Tibial nerve (tissue), 4 donors: Measurements from ENCODE around the gene SOX8.

Source experiments
- EP300 ChIP-seq, 2 donors: sonication (generic); formaldehyde crosslinking; IDR thresholded peaks; one replicate each; pipeline ENCODE4 v1.6.1; 2017; ENCODE audit warnings: antibody characterized with exemption in 2 of 2, mild to moderate bottlenecking in 1 of 2
- POLR2A ChIP-seq, 2 donors: fragments of 450-650 bp; IDR thresholded peaks; one replicate each; pipeline ENCODE4 v1.6.1; 2017; ENCODE audit warnings: antibody characterized with exemption in 2 of 2, mild to moderate bottlenecking in 2 of 2, moderate library complexity in 2 of 2
- TF ChIP-seq, protein P1 (sequence below), 5 experiments: fragments of 200-600 bp in 3 of 5; fragments of 450-650 bp in 2 of 5; sonication (generic) in 3 of 5; IDR thresholded peaks; one replicate each; pipeline ENCODE4 v1.5.1; 2016 to 2019; ENCODE audit warnings: antibody characterized with exemption in 5 of 5, mild to moderate bottlenecking in 3 of 5, moderate library complexity in 2 of 5

DNA sequence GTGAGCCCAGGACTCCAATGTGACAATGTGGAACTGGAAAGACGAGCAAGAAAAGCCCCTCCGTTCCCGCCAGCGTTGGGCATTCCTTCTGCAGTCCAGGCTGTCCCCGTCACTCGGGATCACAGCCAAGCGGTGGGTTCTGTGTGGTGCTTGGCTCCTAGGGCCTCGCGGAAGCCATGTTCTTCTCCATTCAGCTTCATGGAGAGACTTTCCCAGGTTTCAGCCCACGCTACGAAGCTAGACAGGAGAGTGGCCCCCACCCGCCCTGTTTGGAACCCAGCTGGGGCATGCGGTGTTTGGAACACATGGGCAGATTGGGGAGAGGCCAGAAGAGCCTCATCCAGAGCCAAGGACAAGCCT is 16.6 kb upstream of the SOX8 start:
- TF ChIP-seq POLR2A (IDR thresholded peaks at IDR 0.05) (no peak), EP300 (IDR thresholded peaks at IDR 0.05) (no peak)
- TF ChIP-seq, protein P1, sequence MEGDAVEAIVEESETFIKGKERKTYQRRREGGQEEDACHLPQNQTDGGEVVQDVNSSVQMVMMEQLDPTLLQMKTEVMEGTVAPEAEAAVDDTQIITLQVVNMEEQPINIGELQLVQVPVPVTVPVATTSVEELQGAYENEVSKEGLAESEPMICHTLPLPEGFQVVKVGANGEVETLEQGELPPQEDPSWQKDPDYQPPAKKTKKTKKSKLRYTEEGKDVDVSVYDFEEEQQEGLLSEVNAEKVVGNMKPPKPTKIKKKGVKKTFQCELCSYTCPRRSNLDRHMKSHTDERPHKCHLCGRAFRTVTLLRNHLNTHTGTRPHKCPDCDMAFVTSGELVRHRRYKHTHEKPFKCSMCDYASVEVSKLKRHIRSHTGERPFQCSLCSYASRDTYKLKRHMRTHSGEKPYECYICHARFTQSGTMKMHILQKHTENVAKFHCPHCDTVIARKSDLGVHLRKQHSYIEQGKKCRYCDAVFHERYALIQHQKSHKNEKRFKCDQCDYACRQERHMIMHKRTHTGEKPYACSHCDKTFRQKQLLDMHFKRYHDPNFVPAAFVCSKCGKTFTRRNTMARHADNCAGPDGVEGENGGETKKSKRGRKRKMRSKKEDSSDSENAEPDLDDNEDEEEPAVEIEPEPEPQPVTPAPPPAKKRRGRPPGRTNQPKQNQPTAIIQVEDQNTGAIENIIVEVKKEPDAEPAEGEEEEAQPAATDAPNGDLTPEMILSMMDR (IDR thresholded peaks at IDR 0.05) = no peak
